ENCODE results near the gene KLHL12. TPM values are rescaled to one million over a fixed set of nuclear protein-coding genes. Genes with fewer than 3 reads are reported as not detected.

Gene KLHL12
- total RNA-seq, 1 donor from 2014 or later = 40.6 TPM

Other genes starting within 250 kb of the KLHL12 start
- gene SYT2, start 216.8 kb downstream of the KLHL12 start, total RNA-seq = 0.05 TPM in 1 of 2 replicates, not detected in the other
- gene KDM5B, start 118.8 kb downstream of the KLHL12 start, total RNA-seq = 76.6 and 183 TPM in 2 replicates
- 0.40 TPM in 1 of 2 replicates, not detected in the other for gene PCAT6, start 116.3 kb downstream of the KLHL12 start, total RNA-seq
- gene RABIF, start 38.1 kb downstream of the KLHL12 start, total RNA-seq = 3.3 and 7.1 TPM in 2 replicates
- gene ADIPOR1, start 31.1 kb upstream of the KLHL12 start, total RNA-seq = 97.1 and 107 TPM in 2 replicates
- gene CYB5R1, start 40.0 kb upstream of the KLHL12 start, total RNA-seq = 35.4 and 47.2 TPM in 2 replicates
- 77.8 and 136 TPM in 2 replicates for gene TMEM183A, start 80.1 kb upstream of the KLHL12 start, total RNA-seq
- 1.6 and 12.4 TPM in 2 replicates for gene PPFIA4, start 99.3 kb upstream of the KLHL12 start, total RNA-seq
- gene MYOG, start 158.8 kb upstream of the KLHL12 start, total RNA-seq = not detected in 2 replicates
- 4.2 and 54.7 TPM in 2 replicates for gene ADORA1, start 200.5 kb upstream of the KLHL12 start, total RNA-seq
- gene MYBPH, start 248.6 kb upstream of the KLHL12 start, total RNA-seq = not detected in 2 replicates

All from renal cortical epithelial cell (primary cell).